GM12891 (cell line): Measurements from ENCODE around the gene FAM174C.

Source experiments
- PAX5 ChIP-seq: IDR thresholded peaks from 2 replicates; pipeline ENCODE4 v1.6.1; 2011; ENCODE audit warnings: low read length, moderate library complexity, mild to moderate bottlenecking; ENCODE audit not compliant: insufficient read depth, severe bottlenecking
- POLR2A ChIP-seq: IDR thresholded peaks from 2 replicates; pipeline ENCODE4 v1.6.1; 2011; ENCODE audit warnings: low read depth, low read length, control low read depth
- POLR2AphosphoS5 ChIP-seq: IDR thresholded peaks from 2 replicates; pipeline ENCODE4 v1.6.1; 2011; ENCODE audit warnings: low read depth, low read length, control low read depth
- SPI1 ChIP-seq: IDR thresholded peaks from 2 replicates; pipeline ENCODE4 v1.6.1; 2011; ENCODE audit warnings: low read depth, low read length, control low read depth
- TAF1 ChIP-seq: IDR thresholded peaks from 2 replicates; pipeline ENCODE4 v1.6.1; 2011; ENCODE audit warnings: low read depth, low read length, control low read depth

- TF ChIP-seq POLR2A (peak; percentile 14; the same call in 1 of the 2 replicates), PAX5 (no peak), TAF1 (no peak), POLR2AphosphoS5 (no peak), SPI1 (no peak)
Observed at GRCh38 chr19:1279782-1280341, 4.5 kb downstream of the FAM174C start.
